Endothelial cell of umbilical vein (primary cell): ENCODE measurements around the gene ARHGEF16. TPM values are rescaled to one million over a fixed set of nuclear protein-coding genes. Genes with fewer than 3 reads are reported as not detected.

ENCODE experiments used
- BruUV-seq: library from RNA; stranded (reverse); fragments of 400-500 nt; replicated peaks from 2 replicates; lab custom pipeline; 2021; lab: Mats Ljungman, UMichigan
- CTCF ChIA-PET: fragments of 300-600, 350-600 bp; sonication (Branson Sonifier 250); formaldehyde crosslinking; loops from one replicate; lab custom pipeline; 2021; ENCODE audit warnings: antibody characterized with exemption, inconsistent platforms; lab: Charles Lee
- POLR2A ChIA-PET: fragments of 300-600, 350-600 bp; sonication (Branson Sonifier 250); formaldehyde crosslinking; loops from one replicate; lab custom pipeline; 2021; ENCODE audit warnings: antibody characterized with exemption, inconsistent platforms; lab: Charles Lee
- DNase-seq: peaks from one replicate; pipeline ENCODE4 v3.0.0-alpha.2; 2011; ENCODE audit warnings: low read depth, low spot score
- FAIRE-seq: peaks from 2 replicates; lab custom pipeline; 2011; peaks lifted over from hg19 to GRCh38; lab: Jason Lieb, UNC
- H2AFZ ChIP-seq: 2 replicates; pipeline ENCODE4 v1.6.0; 2012; ENCODE audit warnings: low read depth, low read length, control low read depth, inconsistent platforms
- H3K27ac ChIP-seq: 2 replicates; pipeline ENCODE4 v1.5.1; 2011; ENCODE audit warnings: low read depth, mild to moderate bottlenecking, control low read depth, low read length, moderate library complexity; ENCODE audit not compliant: insufficient read depth
- H3K27me3 ChIP-seq, 2 experiments: 2 replicates each; pipeline versions ENCODE4 v1.6.0 to v1.6.1; 2011; ENCODE audit warnings: low read length in 2 of 2, mixed read lengths in 1 of 2; ENCODE audit not compliant: control insufficient read depth in 2 of 2, insufficient read depth in 2 of 2
- H3K36me3 ChIP-seq, 2 experiments: 2 replicates in 1 of 2; 3 replicates in 1 of 2; pipeline ENCODE4 v1.5.1; 2011; ENCODE audit warnings: low read length in 2 of 2, mild to moderate bottlenecking in 1 of 2, moderate library complexity in 1 of 2; ENCODE audit not compliant: control insufficient read depth in 2 of 2, insufficient read depth in 2 of 2; ENCODE audit errors: extremely low read depth in 1 of 2
- H3K4me1 ChIP-seq: 3 replicates; pipeline ENCODE4 v1.5.1; 2011; ENCODE audit warnings: mild to moderate bottlenecking, low read length; ENCODE audit not compliant: control insufficient read depth, insufficient read depth; ENCODE audit errors: extremely low read depth
- H3K4me2 ChIP-seq: 2 replicates; pipeline ENCODE4 v1.6.1; 2011; ENCODE audit warnings: low read length, control low read depth, mixed read lengths; ENCODE audit not compliant: insufficient read depth
- H3K4me3 ChIP-seq, 3 experiments: fragments of 200-600 bp in 1 of 3; sonication (generic), shearing (Covaris generic) in 1 of 3; replicated peaks in 1 of 3; 2 replicates each; pipeline ENCODE4 v1.5.1; 2011 to 2016; ENCODE audit warnings: control low read depth in 3 of 3, low read length in 3 of 3, mild to moderate bottlenecking in 2 of 3, inconsistent platforms in 1 of 3, low read depth in 1 of 3, moderate library complexity in 1 of 3; ENCODE audit not compliant: insufficient read depth in 1 of 3
- H3K79me2 ChIP-seq: 2 replicates; pipeline ENCODE4 v1.6.0; 2012; ENCODE audit warnings: low read length, inconsistent platforms; ENCODE audit not compliant: control insufficient read depth, insufficient read depth
- H3K9ac ChIP-seq: replicated peaks from 2 replicates; pipeline ENCODE3; 2011; ENCODE audit warnings: low read length, control low read depth; ENCODE audit not compliant: insufficient read depth; ENCODE audit errors: extremely low read depth
- H3K9me1 ChIP-seq: replicated peaks from 3 replicates; pipeline ENCODE4 v1.6.0; 2011; ENCODE audit warnings: mild to moderate bottlenecking, low read length; ENCODE audit not compliant: control insufficient read depth, insufficient read depth; ENCODE audit errors: extremely low read depth
- H3K9me3 ChIP-seq: replicated peaks from 2 replicates; pipeline ENCODE4 v1.5.1; 2012; ENCODE audit warnings: low read length, inconsistent platforms; ENCODE audit not compliant: control insufficient read depth, insufficient read depth
- H4K20me1 ChIP-seq: replicated peaks from 2 replicates; pipeline ENCODE3; 2011; ENCODE audit warnings: mild to moderate bottlenecking, low read length; ENCODE audit not compliant: control insufficient read depth, insufficient read depth; ENCODE audit errors: extremely low read depth
- EZH2 ChIP-seq: IDR thresholded peaks from 2 replicates; pipeline ENCODE4 v1.6.1; 2012; ENCODE audit warnings: borderline replicate concordance, low read depth, mild to moderate bottlenecking, moderate library complexity, low read length, inconsistent platforms; ENCODE audit not compliant: severe bottlenecking
- FOS ChIP-seq: IDR thresholded peaks from 2 replicates; pipeline ENCODE4 v1.6.1; 2011; ENCODE audit warnings: mild to moderate bottlenecking, low read length, moderate library complexity, borderline replicate concordance; ENCODE audit not compliant: insufficient read depth
- GATA2 ChIP-seq: IDR thresholded peaks from 2 replicates; pipeline ENCODE4 v1.7.0; 2011; ENCODE audit warnings: low read depth, mild to moderate bottlenecking, moderate library complexity, mixed read lengths, low read length; ENCODE audit not compliant: insufficient read length, insufficient read depth
- MYC ChIP-seq: IDR thresholded peaks from one replicate; pipeline ENCODE4 v1.6.1; 2011; ENCODE audit warnings: mild to moderate bottlenecking, low read depth, low read length
- POLR2A ChIP-seq: IDR thresholded peaks from 2 replicates; pipeline ENCODE4 v1.6.1; 2012; ENCODE audit warnings: low read depth, mild to moderate bottlenecking, control low read depth, low read length
- POLR2AphosphoS5 ChIP-seq: IDR thresholded peaks from 2 replicates; pipeline ENCODE4 v1.6.1; 2012; ENCODE audit warnings: low read depth, mild to moderate bottlenecking, control low read depth, low read length, moderate library complexity; ENCODE audit not compliant: insufficient read depth
- dilution Hi-C: fragments of 300-500 bp; cut with MboI; formaldehyde crosslinking; loops from one replicate; pipeline ENCODE4 v1.15.0; 2019; ENCODE audit warnings: low sequenced_read_pairs; ENCODE audit not compliant: extremely low pct_ligation_motif_present
- intact Hi-C: fragments of 100-400 bp; cut with micrococcal nuclease; formaldehyde crosslinking; loops from one replicate; pipeline ENCODE4 v1.10.0; 2022
- polyA plus RNA-seq, 4 experiments: library from polyadenylated mRNA; depleted of rRNA in 3 of 4; stranded (reverse) in 3 of 4; unstranded in 1 of 4; fragments of >200 nt; gene quantifications; 2 replicates each; pipeline versions ENCODE4 v1.2.1 to v1.2.3, GENCODE V29; 2011 to 2012; ENCODE audit warnings: missing spikeins in 1 of 4
- total RNA-seq: library from RNA; stranded (reverse); gene quantifications from 2 replicates; pipeline ENCODE4 v1.2.3, GENCODE V29; 2021
- TF ChIP-seq, protein P1 (sequence below): IDR thresholded peaks from 2 replicates; pipeline ENCODE4 v1.6.1; 2011; ENCODE audit not compliant: insufficient read depth, insufficient read length

ARHGEF16 gene
- total and polyA plus RNA-seq, 2 donors (not counting 3 experiments of a cell fraction or from before 2014, with no cell fraction given), result 0.52 to 1.3 TPM

DNA sequence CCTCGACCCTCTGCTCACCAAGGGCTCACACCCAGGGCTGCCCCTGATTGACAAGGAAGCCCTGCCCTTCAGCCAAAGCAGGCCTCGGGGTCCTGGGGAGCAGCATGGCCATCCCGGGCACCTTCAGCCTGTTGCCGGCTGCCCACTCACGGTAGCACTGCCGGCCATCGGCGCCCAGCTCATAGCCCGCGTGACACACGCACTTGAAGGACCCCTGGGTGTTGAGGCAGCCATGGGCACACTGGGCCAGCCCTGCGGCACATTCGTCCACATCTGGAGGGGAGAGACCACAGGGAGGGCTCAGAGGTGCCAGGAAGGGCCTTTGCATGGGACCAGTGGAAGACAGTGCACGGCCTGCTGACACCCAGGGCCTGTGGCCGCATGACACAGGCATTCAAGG, 57.4 kb downstream of the ARHGEF16 start:
- H3K9ac ChIP-seq, result no peak overlapping the region
- H4K20me1 ChIP-seq, result no peaks in the 10 kb centered on the region
- no peaks in the 10 kb centered on the region for H3K9me3 ChIP-seq
- TF ChIP-seq MYC, result no peak
- TF ChIP-seq, protein P1, sequence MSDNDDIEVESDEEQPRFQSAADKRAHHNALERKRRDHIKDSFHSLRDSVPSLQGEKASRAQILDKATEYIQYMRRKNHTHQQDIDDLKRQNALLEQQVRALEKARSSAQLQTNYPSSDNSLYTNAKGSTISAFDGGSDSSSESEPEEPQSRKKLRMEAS, result no peak
- no peak for TF ChIP-seq POLR2AphosphoS5
- TF ChIP-seq POLR2A, result no peak
- TF ChIP-seq GATA2, result no peak
- TF ChIP-seq FOS, result no peak
- no peak for TF ChIP-seq EZH2
- POLR2A ChIA-PET, result interaction anchor here (0.7 kb wide), 1 partner anchor 206 kb away, joined by 3 read pairs; no protein-coding TSS in a partner anchor
- BruUV-seq, result no TSS peak
- dilution Hi-C loops (no loop called here), intact Hi-C loops (no loop called here)
- no peaks in the 10 kb centered on the region for H3K9me1 ChIP-seq
- no peak overlapping the region for H2AFZ ChIP-seq
- no peaks in the 10 kb centered on the region for H3K4me1 ChIP-seq
- no peaks in the 10 kb centered on the region for H3K27me3 ChIP-seq
- no peak overlapping the region for H3K4me3 ChIP-seq
- no peak for DNase-seq
- no peaks in the 10 kb centered on the region for H3K36me3 ChIP-seq
- H3K27ac ChIP-seq, result no peak overlapping the region
- CTCF ChIA-PET, result no interaction called here
- H3K4me2 ChIP-seq, result no peak overlapping the region
- no peaks in the 10 kb centered on the region for H3K79me2 ChIP-seq
- no peak for FAIRE-seq

- POLR2A ChIA-PET, result no interaction called here
- H2AFZ ChIP-seq, result no peak overlapping the region
These were observed 59.9 kb downstream of the ARHGEF16 start for GRCh38 chr1:3514404-3514803.

More at GRCh38 chr1:3514404-3514803, 59.9 kb downstream of the ARHGEF16 start:
- no peak overlapping the region for H3K9ac ChIP-seq
- H3K79me2 ChIP-seq, result no peaks in the 10 kb centered on the region
- FAIRE-seq (no peak), DNase-seq (no peak)
- no peak overlapping the region for H3K4me2 ChIP-seq
- no peak for TF ChIP-seq MYC
- H4K20me1 ChIP-seq, result no peaks in the 10 kb centered on the region
- no peaks in the 10 kb centered on the region for H3K27me3 ChIP-seq
- H3K9me1 ChIP-seq, result no peaks in the 10 kb centered on the region
- no peaks in the 10 kb centered on the region for H3K36me3 ChIP-seq
- intact Hi-C loops, result no loop called here
- dilution Hi-C loops, result no loop called here
- no peak overlapping the region for H3K27ac ChIP-seq
- CTCF ChIA-PET, result no interaction called here
- H3K9me3 ChIP-seq, result no peaks in the 10 kb centered on the region
- no TSS peak for BruUV-seq
- H3K4me3 ChIP-seq, result no peak overlapping the region
- H3K4me1 ChIP-seq, result no peaks in the 10 kb centered on the region
